A549 treated with RU486 at 1 μM for 4 hours (cell line): ENCODE data around the gene TPM1. TPM values are rescaled to one million over a fixed set of nuclear protein-coding genes. Genes with fewer than 3 reads are reported as not detected.

ENCODE experiments used
- total RNA-seq: library from RNA; stranded (reverse); fragments of 200-300 nt; extraction: Qiagen RNA extraction; gene quantifications from 5 replicates; pipeline ENCODE4 v1.2.3, GENCODE V29; 2022; ENCODE audit warnings: low read depth

Gene TPM1
- total RNA-seq, result 434 to 529 TPM (median 494 TPM) in 5 replicates

DNA sequence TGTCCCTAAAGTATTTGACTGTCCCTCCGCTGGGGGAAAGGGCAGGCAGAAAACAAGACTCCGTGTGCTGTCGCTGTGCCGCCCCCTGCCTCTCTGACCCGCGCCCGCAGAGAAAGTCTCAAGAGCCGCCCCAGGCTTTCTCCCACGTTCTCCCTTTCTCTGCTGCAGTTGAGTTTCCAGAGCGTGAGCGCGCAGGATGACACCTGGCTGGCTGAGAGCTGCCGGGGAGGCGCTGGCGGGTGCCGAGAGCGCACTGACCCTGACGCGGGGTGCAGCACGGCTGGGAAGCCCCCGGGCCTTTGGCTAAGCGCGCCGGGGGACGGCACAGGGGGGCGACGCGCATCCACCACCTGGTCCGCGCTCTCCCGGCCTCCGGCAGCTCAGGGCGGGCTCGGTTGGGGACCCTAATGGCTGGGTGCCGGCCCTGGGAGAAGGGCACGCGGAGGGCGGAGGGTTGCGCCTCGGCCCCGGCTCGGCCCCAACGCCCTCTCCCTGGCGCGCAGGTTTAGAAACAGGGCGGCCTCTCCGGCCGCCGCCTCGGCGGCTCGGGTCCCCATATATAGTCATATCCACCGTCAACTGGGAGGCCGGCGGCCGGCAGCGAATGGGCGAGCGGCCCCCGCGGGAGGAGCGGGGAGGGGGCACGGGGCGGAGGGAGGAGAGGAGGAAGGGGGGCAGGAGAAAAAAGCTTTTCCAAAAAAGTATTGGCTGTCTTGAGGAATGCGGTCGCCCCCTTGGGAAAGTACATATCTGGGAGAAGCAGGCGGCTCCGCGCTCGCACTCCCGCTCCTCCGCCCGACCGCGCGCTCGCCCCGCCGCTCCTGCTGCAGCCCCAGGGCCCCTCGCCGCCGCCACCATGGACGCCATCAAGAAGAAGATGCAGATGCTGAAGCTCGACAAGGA lies at the start of gene TPM1:
TSS of gene TPM1 (plus strand) at position 774 of the 903 bp plus-strand sequence. CDS start at position 857, 83 bp downstream.

Other genes with a start within 250 kb of the TPM1 start
- 15.8 to 31.2 TPM (median 29.0 TPM) in 5 replicates for gene LACTB, start 79.1 kb downstream of the TPM1 start, total RNA-seq
- gene RPS27L, start 114.7 kb downstream of the TPM1 start, total RNA-seq, result 395 to 420 TPM (median 407 TPM) in 5 replicates
- 12.3 to 21.9 TPM (median 15.5 TPM) in 5 replicates for gene RAB8B, start 146.9 kb downstream of the TPM1 start, total RNA-seq
- 17.5 to 23.6 TPM (median 20.0 TPM) in 5 replicates for gene APH1B, start 234.9 kb downstream of the TPM1 start, total RNA-seq